Keratinocyte (primary cell): ENCODE results near the gene TCERG1L. TPM values are rescaled to one million over a fixed set of nuclear protein-coding genes. Genes with fewer than 3 reads are reported as not detected.

Experiments
- DNase-seq: peaks from one replicate; pipeline ENCODE4 v3.0.0-alpha.2; 2011; ENCODE audit warnings: low read depth, missing footprints, low spot score
- FAIRE-seq: peaks from 2 replicates; lab custom pipeline; 2011; peaks lifted over from hg19 to GRCh38; lab: Jason Lieb, UNC
- H2AFZ ChIP-seq: 2 replicates; pipeline ENCODE4 v1.6.0; 2012; ENCODE audit warnings: low read length, control low read depth, inconsistent platforms; ENCODE audit not compliant: control insufficient read depth
- H3K27ac ChIP-seq: 2 replicates; pipeline ENCODE4 v1.5.1; 2011; ENCODE audit warnings: low read length; ENCODE audit not compliant: control insufficient read depth, insufficient read depth
- H3K27me3 ChIP-seq: 3 replicates; pipeline ENCODE4 v1.6.0; 2011; ENCODE audit warnings: low read length; ENCODE audit not compliant: control insufficient read depth, insufficient read depth; ENCODE audit errors: extremely low read depth
- H3K36me3 ChIP-seq, 2 experiments: 2 replicates in 1 of 2; 3 replicates in 1 of 2; pipeline ENCODE4 v1.5.1; 2011; ENCODE audit warnings: low read length in 2 of 2, mild to moderate bottlenecking in 1 of 2; ENCODE audit not compliant: control insufficient read depth in 2 of 2, insufficient read depth in 2 of 2; ENCODE audit errors: extremely low read depth in 1 of 2
- H3K4me1 ChIP-seq: 3 replicates; pipeline ENCODE4 v1.5.1; 2011; ENCODE audit warnings: low read length; ENCODE audit not compliant: control insufficient read depth, insufficient read depth; ENCODE audit errors: extremely low read depth
- H3K4me2 ChIP-seq: 3 replicates; pipeline ENCODE4 v1.6.0; 2011; ENCODE audit warnings: low read depth, low read length; ENCODE audit not compliant: control insufficient read depth, insufficient read depth; ENCODE audit errors: extremely low read depth
- H3K4me3 ChIP-seq, 3 experiments: fragments of 200-600 bp in 1 of 3; sonication (generic) in 1 of 3; 2 replicates in 2 of 3; 3 replicates in 1 of 3; pipeline ENCODE4 v1.5.1; 2011 to 2016; ENCODE audit warnings: low read length in 3 of 3, mild to moderate bottlenecking in 3 of 3, control low read depth in 2 of 3, inconsistent platforms in 1 of 3, low read depth in 1 of 3, mixed read lengths in 1 of 3, mixed run types in 1 of 3, moderate library complexity in 1 of 3; ENCODE audit not compliant: control insufficient read depth in 2 of 3, insufficient read depth in 2 of 3; ENCODE audit errors: extremely low read depth in 1 of 3
- H3K79me2 ChIP-seq: 2 replicates; pipeline ENCODE4 v1.6.0; 2012; ENCODE audit warnings: low read length; ENCODE audit not compliant: control insufficient read depth, insufficient read depth
- H3K9ac ChIP-seq: 3 replicates; pipeline ENCODE4 v1.6.0; 2011; ENCODE audit warnings: low read length; ENCODE audit not compliant: control insufficient read depth, insufficient read depth; ENCODE audit errors: extremely low read depth
- H3K9me1 ChIP-seq: 3 replicates; pipeline ENCODE4 v1.6.0; 2011; ENCODE audit warnings: low read length; ENCODE audit not compliant: control insufficient read depth, insufficient read depth; ENCODE audit errors: extremely low read depth
- H3K9me3 ChIP-seq: 2 replicates; pipeline ENCODE4 v1.5.1; 2012; ENCODE audit warnings: low read depth, low read length; ENCODE audit not compliant: control insufficient read depth
- H4K20me1 ChIP-seq: 3 replicates; pipeline ENCODE4 v1.6.0; 2011; ENCODE audit warnings: low read length; ENCODE audit not compliant: control insufficient read depth, insufficient read depth; ENCODE audit errors: extremely low read depth
- CTCF ChIP-seq, 3 experiments: IDR thresholded peaks in 1 of 3; conservative IDR thresholded peaks in 1 of 3; optimal IDR thresholded peaks in 1 of 3; 2 replicates in 2 of 3; 3 replicates in 1 of 3; pipeline versions ENCODE3 to v1.5.1; 2011; ENCODE audit warnings: low read length in 3 of 3, mild to moderate bottlenecking in 3 of 3, moderate library complexity in 2 of 3, control low read depth in 1 of 3, inconsistent platforms in 1 of 3; ENCODE audit not compliant: insufficient read depth in 2 of 3; ENCODE audit errors: extremely low read depth in 1 of 3
- EZH2 ChIP-seq: IDR thresholded peaks from one replicate; pipeline ENCODE4 v1.6.1; 2012; ENCODE audit warnings: inconsistent platforms, mild to moderate bottlenecking, low read length, moderate library complexity
- dilution Hi-C: fragments of 300-500 bp; cut with MboI; formaldehyde crosslinking; loops from one replicate; pipeline ENCODE4 v1.7.0; 2020; ENCODE audit warnings: low sequenced_read_pairs; ENCODE audit not compliant: extremely low pct_ligation_motif_present
- polyA plus RNA-seq, 5 experiments: library from polyadenylated mRNA; depleted of rRNA in 3 of 5; stranded (reverse) in 3 of 5; stranded (forward) in 1 of 5; unstranded in 1 of 5; fragments of >200 nt; gene quantifications; 1 replicate in 1 of 5; 2 replicates in 3 of 5; 3 replicates in 1 of 5; pipeline versions ENCODE4 v1.2.1 to v1.2.3, GENCODE V29; 2011 to 2012; ENCODE audit warnings: missing spikeins in 2 of 5, low read depth in 1 of 5, low replicate concordance in 1 of 5

The TCERG1L gene
- polyA plus RNA-seq, 1 donor (not counting 4 experiments of a cell fraction or from before 2014, with no cell fraction given) = not detected

DNA sequence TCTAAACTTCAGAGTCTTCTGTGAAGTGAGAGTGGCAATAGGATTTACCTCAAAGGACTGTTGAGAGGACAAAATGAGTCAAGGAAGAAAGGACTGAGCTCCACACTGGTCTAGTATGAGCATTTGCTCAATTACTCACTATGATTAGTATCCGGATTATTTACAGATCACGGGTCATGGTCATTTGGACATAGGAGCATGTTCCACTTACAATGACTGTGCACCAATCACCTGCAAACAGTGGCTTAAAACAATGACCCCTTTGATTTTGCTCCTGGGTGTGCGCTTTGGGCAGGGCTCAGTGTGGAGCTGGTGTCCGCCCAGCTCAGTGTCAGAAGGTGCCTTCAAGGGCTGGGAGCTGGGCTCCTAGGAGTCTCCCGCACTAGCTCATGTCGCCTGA, 225.4 kb downstream of the TCERG1L start:
- Histone ChIP-seq H3K4me3 (no peak overlapping the region), H3K79me2 (no peaks in the 10 kb centered on the region), H3K27me3 (no peaks in the 10 kb centered on the region), H2AFZ (no peak overlapping the region), H3K9me3 (peaks cover 11% of the 10 kb centered on the region), H3K9ac (no peak overlapping the region), H3K27ac (no peak overlapping the region), H3K4me2 (no peak overlapping the region), H3K4me1 (no peaks in the 10 kb centered on the region), H3K36me3 (no peaks in the 10 kb centered on the region), H4K20me1 (no peaks in the 10 kb centered on the region), H3K9me1 (no peaks in the 10 kb centered on the region)
- FAIRE-seq (no peak), DNase-seq (no peak)
- no peak for TF ChIP-seq EZH2
- TF ChIP-seq CTCF (optimal IDR thresholded peaks at IDR 0.05 in 1 of 3, IDR thresholded peaks at IDR 0.05 in 1 of 3, conservative IDR thresholded peaks at IDR 0.05 in 1 of 3; ENCODE audit: extremely low read depth in 1 of 3, insufficient read depth in 2 of 3, low read length in 3 of 3) = no peak
- dilution Hi-C loops = no loop called here

GRCh38 chr10:131085091-131085860, 226.2 kb downstream of the TCERG1L start:
- no peaks in the 10 kb centered on the region for H3K79me2 ChIP-seq

More at GRCh38 chr10:131085091-131085860, 226.2 kb downstream of the TCERG1L start:
- H3K27me3 ChIP-seq = no peaks in the 10 kb centered on the region
- no peaks in the 10 kb centered on the region for H3K4me1 ChIP-seq
- H3K9me3 ChIP-seq = peaks cover 14% of the 10 kb centered on the region
- FAIRE-seq = no peak
- no peak overlapping the region for H3K4me2 ChIP-seq
- H3K9me1 ChIP-seq = no peaks in the 10 kb centered on the region
- no peaks in the 10 kb centered on the region for H4K20me1 ChIP-seq
- no peak for DNase-seq
- H3K4me3 ChIP-seq = no peak overlapping the region
- H2AFZ ChIP-seq = no peak overlapping the region
- H3K27ac ChIP-seq = no peak overlapping the region
- no peaks in the 10 kb centered on the region for H3K36me3 ChIP-seq
- H3K9ac ChIP-seq = no peak overlapping the region
- dilution Hi-C loops = no loop called here
- TF ChIP-seq CTCF (optimal IDR thresholded peaks at IDR 0.05 in 1 of 3, IDR thresholded peaks at IDR 0.05 in 1 of 3, conservative IDR thresholded peaks at IDR 0.05 in 1 of 3; ENCODE audit: extremely low read depth in 1 of 3, insufficient read depth in 2 of 3, low read length in 3 of 3) (no peak), EZH2 (no peak)
